Activated CD4-positive, CD25-positive, alpha-beta regulatory T cell treated with anti-CD3 and anti-CD28 coated beads, Interleukin-2, amount 50 U/mL, for 16 hours (primary cell): ENCODE data around the gene H6PD.

Experiments used
- DNase-seq: peaks from one replicate; pipeline ENCODE4 v3.0.0-alpha.2; 2020; ENCODE audit warnings: low read depth, low spot score

Gene H6PD

GRCh38 chr1:9240914-9241820, 6.6 kb downstream of the H6PD start:
- no peak for DNase-seq

GRCh38 chr1:9241891-9242290, 7.3 kb downstream of the H6PD start:
- no peak for DNase-seq

DNA sequence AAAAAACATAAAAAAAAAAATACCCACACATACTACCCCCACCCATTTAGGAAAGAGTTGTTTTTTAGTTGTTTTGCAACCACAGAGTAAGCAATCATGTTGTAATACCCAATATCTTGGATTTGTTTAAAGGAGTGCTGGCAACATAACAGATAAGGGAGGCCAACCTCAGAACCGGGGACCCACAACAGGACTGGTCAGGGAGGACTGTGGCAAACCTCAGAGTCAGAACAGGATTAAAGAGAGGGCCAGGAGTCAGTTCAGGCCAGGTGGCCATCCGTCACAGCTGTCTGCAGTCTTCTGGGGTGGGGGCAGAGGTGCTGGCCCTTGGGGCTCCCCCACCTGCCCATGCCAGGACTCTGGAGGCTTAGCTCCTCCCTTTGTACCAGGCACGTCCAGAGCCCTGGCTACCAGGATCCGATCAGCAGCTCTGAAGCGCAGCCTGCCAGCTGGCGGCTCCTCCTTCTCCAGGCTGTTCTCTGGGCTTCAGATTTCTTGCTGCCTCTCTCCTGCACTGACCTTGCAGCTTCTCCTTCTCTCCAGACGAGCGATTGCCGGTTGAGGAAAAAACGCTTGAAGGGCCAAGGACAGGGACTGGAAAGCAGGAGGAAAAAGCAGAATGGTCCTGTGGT, 7.9 kb downstream of the H6PD start:
- no peak for DNase-seq

DNA sequence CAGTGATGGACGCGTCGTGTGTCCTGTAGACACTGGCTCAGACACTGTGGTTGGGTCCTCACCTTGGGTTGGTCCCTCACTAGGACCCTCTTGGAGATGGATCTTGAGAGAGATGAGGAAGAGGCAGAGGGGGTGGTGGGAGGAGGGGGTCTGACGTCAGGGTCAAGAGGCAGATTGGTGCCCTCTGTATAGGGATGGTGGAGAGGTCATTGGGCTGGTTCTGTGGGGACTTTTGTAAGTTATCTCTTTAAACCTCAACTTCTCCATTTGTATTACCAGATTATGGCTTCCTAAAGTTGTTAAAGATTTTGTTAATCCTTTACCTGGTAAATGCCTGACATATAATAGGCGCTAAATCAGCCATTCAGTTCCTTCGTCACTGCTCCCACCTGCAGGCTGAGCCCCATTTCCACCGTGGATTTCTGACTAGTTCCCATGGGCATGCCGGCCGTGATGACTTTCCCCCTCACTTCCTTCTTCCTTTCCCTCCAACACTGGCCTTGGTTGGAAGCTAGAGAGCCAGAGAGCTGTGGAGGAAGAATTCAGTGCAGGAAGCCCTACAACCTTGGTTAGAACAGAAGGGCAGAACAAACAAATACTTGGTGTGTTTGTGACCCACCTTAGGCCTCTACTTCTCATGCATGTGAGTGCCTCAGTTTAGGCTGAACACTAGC, 8.6 kb downstream of the H6PD start:
- DNase-seq, result no peak

DNA sequence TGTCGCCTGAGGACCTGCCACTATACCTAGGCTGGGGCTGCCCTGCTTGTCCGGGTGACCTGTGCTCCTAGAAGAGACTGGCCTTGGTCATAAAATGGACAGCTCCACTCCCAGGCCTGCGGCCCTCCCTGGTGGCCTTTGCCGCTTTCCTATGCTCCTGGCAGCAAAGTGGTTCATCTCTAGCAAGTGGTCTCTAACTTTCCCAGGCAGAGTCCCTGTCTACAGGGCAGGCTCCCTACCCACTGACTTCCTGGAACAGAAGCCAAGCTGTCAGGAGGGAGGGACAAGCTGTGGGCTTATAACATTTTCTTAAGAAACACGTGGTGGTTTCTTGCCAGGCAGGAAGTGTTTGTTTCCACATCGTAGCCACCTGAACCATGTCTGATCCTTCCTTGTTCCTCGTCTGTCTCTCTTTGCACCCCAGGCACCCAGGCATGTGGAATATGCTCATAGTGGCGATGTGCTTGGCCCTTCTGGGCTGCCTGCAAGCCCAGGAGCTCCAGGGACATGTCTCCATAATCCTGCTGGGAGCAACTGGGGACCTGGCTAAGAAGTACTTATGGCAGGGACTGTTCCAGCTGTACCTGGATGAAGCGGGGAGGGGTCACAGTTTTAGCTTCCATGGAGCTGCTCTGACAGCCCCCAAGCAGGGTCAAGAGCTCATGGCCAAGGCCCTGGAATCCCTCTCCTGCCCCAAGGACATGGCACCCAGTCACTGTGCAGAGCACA, 10.1 kb downstream of the H6PD start:
- no peak for DNase-seq

GRCh38 chr1:9245230-9245619, 10.7 kb downstream of the H6PD start:
- DNase-seq, result no peak

- DNase-seq, result no peak
These were observed 11.1 kb downstream of the H6PD start for GRCh38 chr1:9245661-9246060.

DNA sequence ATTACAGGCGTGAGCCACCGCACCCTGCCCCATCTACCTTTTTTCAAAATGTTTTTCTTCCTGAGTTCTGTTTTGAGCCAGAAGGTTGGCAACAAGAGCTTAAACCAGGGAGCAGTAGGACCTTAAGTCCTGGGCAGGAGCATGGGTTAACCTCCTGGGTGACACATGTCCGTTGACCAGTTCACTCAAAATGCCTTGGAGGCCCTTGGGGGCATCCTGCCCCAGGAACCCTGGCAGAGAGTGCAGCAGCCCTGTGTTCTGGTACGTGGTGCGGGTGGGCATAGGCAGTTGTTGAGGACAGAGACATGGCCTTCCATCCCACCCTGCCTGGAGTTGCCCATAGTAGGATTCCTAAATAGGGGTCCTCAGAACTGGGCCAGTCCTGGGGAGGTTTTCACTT, 11.6 kb downstream of the H6PD start:
- no peak for DNase-seq

DNA sequence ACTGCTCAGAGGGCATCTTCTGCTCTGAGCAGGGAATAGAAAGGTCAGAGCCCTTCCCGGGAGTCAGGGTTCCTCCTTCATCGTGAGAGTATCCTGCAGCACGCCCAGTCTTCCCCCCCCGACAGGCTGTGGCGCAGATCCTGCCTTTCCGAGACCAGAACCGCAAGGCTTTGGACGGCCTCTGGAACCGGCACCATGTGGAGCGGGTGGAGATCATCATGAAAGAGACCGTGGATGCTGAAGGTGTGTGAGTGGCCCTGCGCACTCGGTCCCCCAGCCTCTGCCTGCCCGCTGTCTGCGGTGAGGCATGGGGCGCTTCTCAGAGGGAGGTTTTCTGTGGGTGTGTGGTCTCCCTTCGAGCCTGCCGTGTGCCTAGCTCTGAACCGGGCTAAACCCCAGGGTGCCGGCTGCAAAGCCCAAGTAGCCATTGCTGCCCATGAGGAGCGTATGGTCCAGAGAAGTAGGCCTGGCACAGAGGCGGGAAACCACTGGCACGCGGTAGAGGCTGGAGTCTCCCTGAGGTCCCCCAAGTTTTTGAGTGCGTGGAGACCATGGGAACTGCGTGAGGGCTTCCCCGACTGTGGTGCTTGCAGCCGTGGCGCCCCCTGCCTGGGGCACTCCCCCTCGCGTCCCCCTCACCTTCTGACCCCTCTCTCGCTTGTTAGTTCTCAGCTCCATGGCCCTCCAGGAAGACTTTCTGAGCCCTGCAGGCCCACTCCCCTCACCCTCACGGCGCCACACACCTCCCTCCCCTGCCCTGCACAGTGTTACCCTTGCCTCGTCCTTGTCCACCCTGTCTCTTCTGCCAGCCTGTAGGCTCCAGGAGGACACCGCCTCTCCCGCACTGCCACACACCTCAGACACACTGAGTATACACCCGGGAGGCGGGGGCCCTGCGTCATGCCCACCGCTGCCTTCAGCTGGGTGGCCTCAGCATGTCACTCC, 12.5 kb downstream of the H6PD start:
- no peak for DNase-seq

- DNase-seq, result no peak
These were observed 13.3 kb downstream of the H6PD start for GRCh38 chr1:9247894-9248293.

DNA sequence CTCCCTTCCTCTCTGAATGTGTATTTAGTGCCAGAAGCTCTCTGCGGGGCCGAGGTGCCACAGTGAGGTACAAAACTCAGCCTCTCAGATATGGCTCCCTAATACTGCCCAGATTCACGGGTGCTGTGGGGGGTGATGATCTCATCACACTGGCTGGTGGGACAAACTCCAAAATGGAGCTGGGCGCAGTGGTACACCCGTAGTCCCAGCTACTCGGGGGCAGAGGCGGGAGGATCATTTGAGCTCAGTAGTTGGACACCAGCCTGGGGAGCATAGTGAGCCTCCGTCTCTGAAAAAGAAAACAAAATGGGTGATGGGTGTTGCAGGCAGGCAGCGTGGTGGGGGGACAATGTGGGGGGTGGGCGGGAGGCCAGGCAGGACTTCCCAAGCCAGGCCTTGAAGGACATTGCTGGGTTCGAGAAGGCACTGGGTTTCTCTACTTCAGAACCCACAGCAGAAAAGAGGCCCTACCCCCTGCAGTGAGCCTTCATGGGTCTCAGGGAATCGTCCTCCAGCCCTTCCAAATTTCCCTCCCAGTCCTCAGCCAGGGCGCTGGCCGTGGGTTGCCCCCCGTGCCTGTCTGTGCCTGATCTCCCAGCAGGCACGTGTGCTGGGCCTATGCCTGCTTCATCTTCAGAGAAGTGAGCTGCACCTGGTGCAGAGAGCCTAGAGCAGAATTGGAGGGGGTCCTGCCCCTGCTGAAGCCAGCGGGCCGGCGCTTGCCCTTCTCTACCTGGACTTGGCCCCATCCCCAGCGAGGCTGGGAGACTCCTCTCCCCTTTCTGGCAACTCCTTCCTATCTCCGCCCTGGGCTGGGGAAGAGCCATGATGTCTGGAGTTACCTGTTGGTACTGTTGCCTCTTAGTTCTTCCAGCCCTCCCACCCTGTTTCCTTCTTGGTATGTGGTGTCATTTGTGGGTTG, 14.0 kb downstream of the H6PD start:
- DNase-seq, result no peak

- DNase-seq, result no peak
These were observed 14.6 kb downstream of the H6PD start for GRCh38 chr1:9249263-9249533.

GRCh38 chr1:9249534-9250410, 15.2 kb downstream of the H6PD start:
- DNase-seq, result no peak

DNA sequence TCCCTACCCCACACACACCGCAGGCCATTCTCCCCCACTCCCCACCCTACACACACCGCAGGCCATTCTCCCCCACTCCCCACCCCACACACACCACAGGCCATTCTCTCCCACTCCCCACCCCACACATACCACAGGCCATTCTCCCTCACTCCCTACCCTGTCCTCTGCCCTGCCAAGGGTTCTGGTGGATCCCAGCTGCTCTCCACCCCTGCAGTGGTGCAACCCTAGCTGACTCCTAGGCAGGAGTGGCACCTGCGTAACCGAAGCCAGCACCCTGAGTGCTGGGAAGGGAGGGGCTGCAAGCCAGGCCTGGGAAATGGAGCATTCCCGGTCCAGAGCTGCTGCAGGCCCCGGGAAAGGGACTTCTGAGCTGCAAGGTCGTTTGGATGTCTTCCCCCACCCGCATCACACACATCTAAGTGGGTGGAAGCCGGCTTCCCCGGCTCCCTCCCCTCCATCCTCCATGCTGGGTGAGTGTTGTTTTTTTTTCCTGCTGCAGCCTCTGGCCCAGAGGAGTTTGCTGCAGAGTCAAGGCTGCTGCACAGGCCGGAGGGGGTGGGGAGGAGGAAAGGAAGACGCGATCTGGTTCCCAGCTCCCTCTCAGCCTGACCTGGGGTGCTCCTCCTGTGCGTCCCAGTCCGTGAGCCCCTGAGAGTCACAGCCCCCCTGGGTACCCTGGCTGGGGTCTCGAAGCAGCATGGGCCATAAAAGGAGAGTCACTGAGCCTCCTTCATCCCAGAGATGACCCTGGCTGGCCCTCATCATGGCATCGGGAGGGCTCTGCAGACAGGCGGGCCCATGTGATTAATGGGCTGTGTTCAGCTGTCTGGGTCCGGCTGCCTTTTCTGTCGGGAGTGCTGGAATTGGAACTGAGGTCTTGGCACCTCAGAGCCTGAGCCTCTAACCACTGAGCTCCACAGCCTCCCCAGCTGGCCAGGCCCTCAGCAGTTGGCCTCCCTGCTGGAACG, 16.1 kb downstream of the H6PD start:
- no peak for DNase-seq

DNA sequence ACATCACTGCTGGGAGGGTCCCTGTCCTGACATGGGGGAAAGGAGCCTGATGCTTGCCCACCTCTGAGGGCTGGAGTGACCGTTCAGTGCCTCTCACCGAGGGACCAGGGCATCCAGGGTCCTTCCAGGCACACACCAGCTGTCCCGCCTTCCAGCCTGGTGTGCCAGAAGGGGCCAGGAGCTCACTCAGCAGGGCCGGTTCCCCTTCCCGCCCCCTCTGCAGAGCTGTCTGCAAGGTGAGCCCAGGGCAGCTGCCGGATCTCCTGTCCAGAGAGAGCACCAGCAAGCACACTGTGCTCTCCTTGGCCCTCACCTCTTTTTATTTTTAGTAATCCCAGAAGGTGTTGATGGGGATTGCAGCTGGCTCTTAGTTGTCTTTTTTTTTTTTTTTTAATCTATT, 16.9 kb downstream of the H6PD start:
- no peak for DNase-seq

GRCh38 chr1:9253004-9253403, 18.4 kb downstream of the H6PD start:
- DNase-seq, result no peak

GRCh38 chr1:9253453-9254105, 19.0 kb downstream of the H6PD start:
- no peak for DNase-seq
